ENCODE data around the gene PLCB1.

GRCh38 chr20:8709627-8710026, 577.6 kb downstream of the PLCB1 start:
- TF ChIP-seq CTCF (optimal IDR thresholded peaks at IDR 0.05 in 1 of 3, IDR thresholded peaks at IDR 0.05 in 1 of 3, conservative IDR thresholded peaks at IDR 0.05 in 1 of 3; ENCODE audit: extremely low read depth in 1 of 3, insufficient read depth in 2 of 3, low read length in 3 of 3) (no peak), EZH2 (IDR thresholded peaks at IDR 0.05; ENCODE audit: low read length) (no peak)

Measured in keratinocyte (primary cell).